Adrenal gland (tissue), 5 donors: ENCODE data around the gene PHACTR3.

Experiments used
- CTCF ChIP-seq, 6 experiments: fragments of 450-650 bp in 4 of 6; fragments of 200-600 bp in 2 of 6; sonication (generic) in 1 of 6; IDR thresholded peaks; 1 replicate in 5 of 6; 2 replicates in 1 of 6; pipeline versions ENCODE4 v1.5.1 to v1.8.0; 2016 to 2021; ENCODE audit warnings: antibody characterized with exemption in 6 of 6, mild to moderate bottlenecking in 2 of 6, moderate library complexity in 1 of 6
- POLR2A ChIP-seq, 2 donors: fragments of 450-650 bp; IDR thresholded peaks; one replicate each; pipeline ENCODE4 v1.6.1; 2017; ENCODE audit warnings: antibody characterized with exemption in 2 of 2, mild to moderate bottlenecking in 2 of 2, moderate library complexity in 1 of 2
- donor health status: DM: no; HTN: no; CAD: no.

DNA sequence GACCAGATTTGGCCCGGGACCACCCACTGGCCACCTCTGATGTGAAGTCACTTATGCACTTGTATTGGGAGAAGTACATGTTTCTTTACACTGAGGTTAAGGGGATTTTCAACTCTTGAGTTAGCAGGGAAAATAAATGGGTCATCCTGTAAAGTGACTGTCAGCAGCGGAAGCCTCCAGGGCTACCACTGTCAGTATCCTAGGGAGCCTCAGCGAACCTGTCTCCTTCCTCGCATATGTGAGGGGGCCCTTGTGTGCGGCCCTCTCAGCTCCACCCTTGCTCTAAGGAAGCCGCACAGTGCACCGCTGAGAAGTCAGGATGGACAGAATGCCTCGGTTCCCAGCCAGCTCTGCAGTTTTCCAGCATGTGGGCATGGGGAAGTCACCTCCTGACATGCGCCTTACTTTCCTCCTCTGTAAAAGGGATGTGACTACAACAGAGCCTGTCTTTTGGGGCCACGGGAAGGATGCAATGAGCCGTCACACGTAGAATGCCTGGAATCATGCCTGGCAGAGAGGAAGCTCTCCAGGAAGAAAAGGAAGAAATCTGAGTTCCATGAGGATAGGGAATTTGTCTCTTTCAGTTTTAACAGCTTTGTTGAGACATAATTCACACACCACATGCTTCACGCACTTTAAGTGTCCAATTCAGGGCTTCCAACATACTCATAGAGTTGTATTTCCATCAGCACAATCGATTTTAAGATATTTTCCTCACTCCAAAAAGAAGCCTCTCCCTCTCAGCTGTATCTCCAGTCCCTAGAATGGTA is 213.7 kb downstream of the PHACTR3 start:
- TF ChIP-seq CTCF (IDR thresholded peaks at IDR 0.05) = no peak
- no peak for TF ChIP-seq POLR2A (IDR thresholded peaks at IDR 0.05)
